Uterus (tissue), 4 donors: ENCODE results near the gene ZIC1. TPM values are rescaled to one million over a fixed set of nuclear protein-coding genes. Genes with fewer than 3 reads are reported as not detected.

Source experiments
- DNase-seq, 2 donors: peaks; one replicate each; pipeline ENCODE4 v3.0.0-alpha.2; 2019 to 2020
- H3K27ac ChIP-seq, 2 donors: fragments of 200-600 bp; sonication (generic); 1 replicate in 1 of 2; 2 replicates in 1 of 2; pipeline ENCODE4 v1.5.1; 2016 to 2018
- H3K27me3 ChIP-seq, 2 donors: fragments of 200-600 bp; sonication (generic); one replicate each; pipeline ENCODE4 v1.5.1; 2018 to 2019; ENCODE audit warnings: control low read depth in 1 of 2
- H3K36me3 ChIP-seq, 2 donors: fragments of 200-600 bp; sonication (generic); one replicate each; pipeline ENCODE4 v1.5.1; 2019; ENCODE audit warnings: control low read depth in 1 of 2
- H3K4me1 ChIP-seq, 2 donors: fragments of 200-600 bp; sonication (generic); one replicate each; pipeline ENCODE4 v1.5.1; 2018 to 2019; ENCODE audit warnings: control low read depth in 1 of 2
- H3K4me3 ChIP-seq, 2 donors: fragments of 200-600 bp; sonication (generic); 1 replicate in 1 of 2; 2 replicates in 1 of 2; pipeline ENCODE4 v1.5.1; 2018 to 2019; ENCODE audit warnings: mild to moderate bottlenecking in 1 of 2
- H3K9me3 ChIP-seq, 2 donors: fragments of 200-600 bp; sonication (generic); one replicate each; pipeline ENCODE4 v1.5.1; 2019; ENCODE audit warnings: control low read depth in 1 of 2
- CTCF ChIP-seq, 4 experiments: fragments of 200-600 bp in 2 of 4; fragments of 450-650 bp in 2 of 4; sonication (generic) in 2 of 4; IDR thresholded peaks; one replicate each; pipeline ENCODE4 v1.5.1; 2016 to 2019; ENCODE audit warnings: antibody characterized with exemption in 4 of 4, mild to moderate bottlenecking in 2 of 4, moderate library complexity in 1 of 4
- POLR2A ChIP-seq, 2 donors: fragments of 450-650 bp; IDR thresholded peaks; one replicate each; pipeline ENCODE4 v1.6.1; 2016; ENCODE audit warnings: antibody characterized with exemption in 2 of 2, mild to moderate bottlenecking in 1 of 2, moderate library complexity in 1 of 2
- intact Hi-C: fragments of 100-400 bp; cut with DNase I; formaldehyde crosslinking; loops from one replicate; pipeline ENCODE4 v1.15.1; 2023; ENCODE audit warnings: low total_unique reads
- total RNA-seq, 4 donors: library from RNA; depleted of rRNA in 3 of 4; stranded (reverse); fragments of >200 nt in 3 of 4; gene quantifications; one replicate each; pipeline versions ENCODE4 v1.1.0 to v1.2.4, GENCODE V29; 2014 to 2023
- donor health status: DM: yes; HTN: yes; CAD: no.

Gene ZIC1
- total RNA-seq, 4 donors from 2014 or later: not detected

GRCh38 chr3:147420353-147421183, 11.4 kb downstream of the ZIC1 start:
- no peak overlapping the region for H3K4me3 ChIP-seq
- peaks cover 23 to 99% of the 10 kb centered on the region in 2 donors for H3K27me3 ChIP-seq
- H3K36me3 ChIP-seq: no peaks in the 10 kb centered on the region
- no peaks in the 10 kb centered on the region for H3K9me3 ChIP-seq
- intact Hi-C loops: no loop called here
- no peak for TF ChIP-seq CTCF (IDR thresholded peaks at IDR 0.05)
- no peak for TF ChIP-seq POLR2A (IDR thresholded peaks at IDR 0.05)
- peaks cover 0 to 8% of the 10 kb centered on the region in 2 donors for H3K4me1 ChIP-seq
- DNase-seq: no peak
- H3K27ac ChIP-seq: no peak overlapping the region

GRCh38 chr3:147421184-147421912, 12.2 kb downstream of the ZIC1 start:
- no peak for DNase-seq
- Histone ChIP-seq H3K9me3 (no peaks in the 10 kb centered on the region), H3K27me3 (peaks cover 23 to 99% of the 10 kb centered on the region in 2 donors), H3K4me1 (peaks cover 0 to 8% of the 10 kb centered on the region in 2 donors), H3K36me3 (no peaks in the 10 kb centered on the region), H3K27ac (no peak overlapping the region), H3K4me3 (no peak overlapping the region)
- TF ChIP-seq POLR2A (IDR thresholded peaks at IDR 0.05): no peak
- TF ChIP-seq CTCF (IDR thresholded peaks at IDR 0.05): no peak
- intact Hi-C loops: no loop called here

- DNase-seq: no peak
- TF ChIP-seq CTCF (IDR thresholded peaks at IDR 0.05) (no peak), POLR2A (IDR thresholded peaks at IDR 0.05) (no peak)
- no peak overlapping the region for H3K4me3 ChIP-seq
- no peaks in the 10 kb centered on the region for H3K9me3 ChIP-seq
- intact Hi-C loops: no loop called here
- peaks cover 23 to 100% of the 10 kb centered on the region in 2 donors for H3K27me3 ChIP-seq
- peaks cover 0 to 8% of the 10 kb centered on the region in 2 donors for H3K4me1 ChIP-seq
- H3K36me3 ChIP-seq: no peaks in the 10 kb centered on the region
- H3K27ac ChIP-seq: no peak overlapping the region
These were observed 13.0 kb downstream of the ZIC1 start for GRCh38 chr3:147422196-147422595.

- no peak overlapping the region for H3K4me3 ChIP-seq
- peaks cover 0 to 8% of the 10 kb centered on the region in 2 donors for H3K4me1 ChIP-seq
- H3K27me3 ChIP-seq: peaks cover 23 to 97% of the 10 kb centered on the region in 2 donors
- intact Hi-C loops: no loop called here
- DNase-seq: no peak
- H3K9me3 ChIP-seq: no peaks in the 10 kb centered on the region
- H3K27ac ChIP-seq: no peak overlapping the region
- H3K36me3 ChIP-seq: no peaks in the 10 kb centered on the region
- TF ChIP-seq POLR2A (IDR thresholded peaks at IDR 0.05) (no peak), CTCF (IDR thresholded peaks at IDR 0.05) (no peak)
These were observed 13.7 kb downstream of the ZIC1 start for GRCh38 chr3:147422601-147423536.
